ENCODE results near the gene CHRNA4. TPM values are rescaled to one million over a fixed set of nuclear protein-coding genes. Genes with fewer than 3 reads are reported as not detected.

The CHRNA4 gene
- total RNA-seq, 1 donor from 2014 or later: 0.38 TPM

GRCh38 chr20:63318391-63319163 lies 42.6 kb downstream of the CHRNA4 start:
- H3K27me3 ChIP-seq (ENCODE audit: low read depth): peaks cover 49% of the 10 kb centered on the region
- H3K9me3 ChIP-seq (replicated peaks): no peaks in the 10 kb centered on the region
- no peak overlapping the region for H3K27ac ChIP-seq (replicated peaks)
- H3K4me3 ChIP-seq: no peak overlapping the region
- intact Hi-C loops (cut with micrococcal nuclease): no loop called here
- TF ChIP-seq CTCF (IDR thresholded peaks at IDR 0.05; ENCODE audit: borderline replicate concordance): no peak
- H3K4me1 ChIP-seq: peaks cover 13% of the 10 kb centered on the region
- DNase-seq: no peak
- no peaks in the 10 kb centered on the region for H3K36me3 ChIP-seq

GRCh38 chr20:63317601-63318291 lies 43.4 kb downstream of the CHRNA4 start:
- Histone ChIP-seq H3K4me3 (no peak overlapping the region), H3K36me3 (no peaks in the 10 kb centered on the region), H3K9me3 (replicated peaks) (no peaks in the 10 kb centered on the region), H3K27ac (replicated peaks) (no peak overlapping the region), H3K27me3 (ENCODE audit: low read depth) (peaks cover 47% of the 10 kb centered on the region), H3K4me1 (peaks cover 12% of the 10 kb centered on the region)
- intact Hi-C loops (cut with micrococcal nuclease): no loop called here
- no peak for DNase-seq
- TF ChIP-seq CTCF (IDR thresholded peaks at IDR 0.05; ENCODE audit: borderline replicate concordance): no peak

GRCh38 chr20:63317061-63317460 lies 44.1 kb downstream of the CHRNA4 start:
- Histone ChIP-seq H3K36me3 (no peaks in the 10 kb centered on the region), H3K4me3 (no peak overlapping the region), H3K9me3 (replicated peaks) (no peaks in the 10 kb centered on the region), H3K4me1 (peaks cover 11% of the 10 kb centered on the region), H3K27me3 (ENCODE audit: low read depth) (peaks cover 45% of the 10 kb centered on the region), H3K27ac (replicated peaks) (no peak overlapping the region)
- DNase-seq: no peak
- TF ChIP-seq CTCF (IDR thresholded peaks at IDR 0.05; ENCODE audit: borderline replicate concordance): no peak
- intact Hi-C loops (cut with micrococcal nuclease): no loop called here

- intact Hi-C loops (cut with micrococcal nuclease): no loop called here
- Histone ChIP-seq H3K27me3 (ENCODE audit: low read depth) (peaks cover 40% of the 10 kb centered on the region), H3K36me3 (no peaks in the 10 kb centered on the region), H3K4me3 (no peak overlapping the region), H3K9me3 (replicated peaks) (no peaks in the 10 kb centered on the region), H3K4me1 (peaks cover 11% of the 10 kb centered on the region), H3K27ac (replicated peaks) (no peak overlapping the region)
- TF ChIP-seq CTCF (IDR thresholded peaks at IDR 0.05; ENCODE audit: borderline replicate concordance): no peak
- no peak for DNase-seq
These were observed 44.6 kb downstream of the CHRNA4 start for GRCh38 chr20:63316502-63316921.

- no peak for DNase-seq
- H3K27ac ChIP-seq (replicated peaks): no peak overlapping the region
- peaks cover 11% of the 10 kb centered on the region for H3K4me1 ChIP-seq
- intact Hi-C loops (cut with micrococcal nuclease): no loop called here
- H3K36me3 ChIP-seq: no peaks in the 10 kb centered on the region
- H3K4me3 ChIP-seq: no peak overlapping the region
- TF ChIP-seq CTCF (IDR thresholded peaks at IDR 0.05; ENCODE audit: borderline replicate concordance): no peak
- no peaks in the 10 kb centered on the region for H3K9me3 ChIP-seq (replicated peaks)
- peaks cover 34% of the 10 kb centered on the region for H3K27me3 ChIP-seq (ENCODE audit: low read depth)
These were observed 45.2 kb downstream of the CHRNA4 start for GRCh38 chr20:63315731-63316491.
